GM19193 (cell line): ENCODE data around the gene CA5A.

Experiments
- POLR2A ChIP-seq: IDR thresholded peaks from 4 replicates; pipeline ENCODE4 v1.6.1; 2011; ENCODE audit not compliant: insufficient read depth, insufficient read length; ENCODE audit errors: extremely low read depth

Gene CA5A

DNA sequence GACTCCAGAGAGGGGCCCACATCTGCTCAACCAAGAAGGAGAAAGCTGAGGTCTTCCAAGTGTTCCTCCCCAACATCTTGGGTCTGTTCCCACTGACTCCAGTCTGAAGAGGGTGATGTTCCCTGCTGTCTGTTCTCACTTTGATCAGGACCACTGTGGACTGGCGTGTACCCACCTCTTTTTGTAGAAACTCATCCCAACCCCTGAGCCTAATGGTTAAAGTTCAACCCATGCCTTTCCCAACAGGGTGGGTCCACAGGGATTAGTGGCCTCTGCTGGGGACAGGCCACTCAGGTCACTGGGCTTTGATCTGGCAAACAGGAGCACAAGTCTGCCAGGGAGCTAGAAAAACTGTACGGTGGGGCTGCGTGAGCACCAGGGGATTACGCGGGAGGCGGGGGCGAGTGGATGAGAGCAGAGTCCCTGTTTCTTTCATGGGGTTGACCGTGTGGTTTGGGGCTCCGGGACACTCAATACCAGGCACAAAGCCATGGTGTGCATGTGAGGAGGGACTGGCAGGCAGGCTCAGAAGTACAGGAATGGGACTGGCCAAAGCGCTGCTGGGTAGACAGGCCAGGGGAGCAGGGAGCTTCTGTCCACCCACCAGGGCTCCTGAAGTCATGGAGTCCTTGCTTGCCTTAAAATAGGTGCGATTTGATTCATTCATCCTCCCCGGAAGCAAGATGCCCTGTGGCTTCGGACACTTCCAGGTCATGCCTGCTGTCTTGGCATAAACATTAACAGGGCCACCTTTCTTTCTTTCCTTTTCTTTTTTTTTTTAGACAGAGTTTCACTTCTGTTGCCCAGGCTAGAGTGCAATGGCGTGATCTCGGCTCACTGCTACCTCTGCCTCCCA lies at the start of gene CA5A:
CA5A (minus strand) TSS at position 155 of the 856 bp plus-strand sequence; CDS start at position 76, 79 bp downstream.
- no peak for TF ChIP-seq POLR2A

DNA sequence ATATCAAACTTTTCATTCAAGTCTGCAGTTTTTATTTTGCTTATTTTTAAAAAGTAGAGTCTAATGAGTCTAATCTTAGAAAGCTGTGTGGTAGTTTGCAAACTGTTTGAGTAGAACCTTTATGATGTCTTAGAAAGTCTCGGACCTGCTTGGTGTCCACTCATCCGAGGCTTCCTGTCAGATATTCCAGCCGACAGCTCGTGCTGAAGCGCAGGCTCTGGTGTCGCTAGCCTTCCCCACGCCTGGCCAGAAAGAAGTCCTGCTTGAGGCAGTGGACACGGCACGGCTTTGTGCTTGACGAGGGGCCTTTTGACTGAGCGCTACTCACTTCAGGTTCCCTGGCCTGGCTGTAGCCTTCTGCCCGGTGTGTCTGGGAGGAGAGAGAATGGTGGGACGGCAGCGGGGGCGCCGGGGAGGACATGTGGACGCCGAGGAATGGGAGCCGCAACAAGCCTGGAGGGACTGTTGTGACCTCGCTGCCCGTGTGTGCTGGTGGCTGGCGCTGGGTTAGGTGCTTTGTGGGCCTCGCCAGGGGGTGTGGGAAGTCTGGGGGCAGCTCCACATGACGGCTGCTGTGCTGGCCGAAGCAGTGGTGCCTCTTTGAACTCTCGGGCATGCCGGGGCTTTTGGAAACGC lies 48.4 kb upstream of the CA5A start:
- TF ChIP-seq POLR2A = no peak

DNA sequence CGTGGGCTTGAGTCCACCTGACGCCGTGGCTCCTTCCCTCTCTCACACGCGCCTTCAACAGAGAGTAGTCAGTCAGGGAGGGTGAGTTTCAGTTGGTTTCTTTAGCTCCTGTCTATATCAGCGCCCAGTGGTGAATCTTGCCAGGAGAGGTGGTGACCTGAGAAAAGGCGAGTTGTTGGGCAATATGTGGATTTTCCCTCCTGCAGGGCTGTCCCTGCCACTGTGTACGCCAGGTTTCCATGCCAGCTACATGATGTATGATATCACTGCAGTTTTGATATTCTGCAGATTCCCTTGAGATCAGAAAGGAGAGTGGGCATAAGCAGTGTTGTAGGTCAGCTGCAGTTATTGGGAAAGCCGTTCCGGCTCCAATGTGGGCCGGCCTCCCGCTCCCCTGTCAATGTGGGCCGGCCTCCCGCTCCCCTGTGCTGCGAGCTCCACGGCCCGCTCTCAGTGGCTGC lies 46.3 kb upstream of the CA5A start:
- no peak for TF ChIP-seq POLR2A

DNA sequence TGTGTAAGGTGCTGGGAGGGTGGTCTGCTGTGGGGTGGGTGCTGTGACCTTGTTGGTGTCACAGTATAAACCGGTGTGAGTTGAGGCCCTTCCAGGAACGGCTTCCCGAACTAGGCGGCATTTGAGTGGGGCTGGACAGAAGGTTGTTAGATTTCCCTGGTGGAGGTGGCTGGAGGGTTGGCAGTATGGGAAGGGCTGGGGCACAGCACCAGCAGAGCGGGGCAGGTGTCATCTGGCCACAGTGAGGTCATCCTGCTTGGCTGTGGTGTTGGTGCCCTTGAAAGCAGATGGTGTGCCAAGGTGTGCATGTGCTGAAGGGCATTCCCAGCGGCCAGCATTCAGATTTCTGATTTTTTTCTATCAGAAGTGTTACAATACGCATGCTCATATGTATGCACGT lies 43.0 kb upstream of the CA5A start:
- no peak for TF ChIP-seq POLR2A

GRCh38 chr16:87978127-87978526 lies 41.8 kb upstream of the CA5A start:
- no peak for TF ChIP-seq POLR2A

DNA sequence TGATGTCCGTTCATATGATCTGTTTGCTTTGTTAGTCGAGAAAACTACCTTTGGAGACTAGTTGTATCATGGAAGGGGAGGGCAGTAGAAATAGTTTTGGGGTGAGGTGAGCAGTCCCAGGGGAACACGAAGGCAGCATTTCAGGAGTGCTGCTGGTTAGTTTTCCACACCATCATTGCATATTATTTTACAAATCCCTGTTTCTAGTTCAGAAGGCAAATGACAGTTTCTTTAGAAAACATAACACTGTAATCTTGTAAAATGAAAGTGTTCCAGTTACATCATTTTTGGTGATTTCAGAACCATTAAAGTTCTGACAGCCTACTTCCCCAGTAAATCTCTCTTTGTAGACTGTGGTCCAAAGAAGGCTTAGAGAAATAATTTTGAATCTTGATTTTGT lies 40.3 kb upstream of the CA5A start:
- TF ChIP-seq POLR2A = no peak

GRCh38 chr16:87974178-87974577 lies 37.8 kb upstream of the CA5A start:
- no peak for TF ChIP-seq POLR2A

GRCh38 chr16:87973717-87974116 lies 37.4 kb upstream of the CA5A start:
- no peak for TF ChIP-seq POLR2A

- no peak for TF ChIP-seq POLR2A
Observed at GRCh38 chr16:87971933-87972332, 35.6 kb upstream of the CA5A start.

DNA sequence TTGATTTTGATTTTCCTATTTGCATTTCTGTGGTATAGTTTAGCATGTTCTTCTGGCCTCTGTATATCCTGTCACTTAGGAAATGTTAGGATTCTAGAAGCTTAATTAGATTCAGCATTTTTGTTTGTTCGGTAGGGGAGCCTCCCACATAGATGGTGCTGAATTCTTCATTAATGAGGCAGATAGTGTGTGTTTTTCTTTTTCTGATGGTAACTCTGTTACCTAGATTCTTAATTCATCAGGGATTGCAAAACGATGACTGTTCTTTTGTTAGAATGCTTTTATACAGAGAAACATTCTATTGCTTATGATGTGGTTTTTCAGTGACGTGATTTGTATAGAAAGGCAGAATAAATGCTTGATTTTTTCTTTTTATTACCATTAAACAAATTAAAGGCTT lies 33.9 kb upstream of the CA5A start:
- TF ChIP-seq POLR2A = no peak

- TF ChIP-seq POLR2A = no peak
Observed at GRCh38 chr16:87968541-87968940, 32.2 kb upstream of the CA5A start.

DNA sequence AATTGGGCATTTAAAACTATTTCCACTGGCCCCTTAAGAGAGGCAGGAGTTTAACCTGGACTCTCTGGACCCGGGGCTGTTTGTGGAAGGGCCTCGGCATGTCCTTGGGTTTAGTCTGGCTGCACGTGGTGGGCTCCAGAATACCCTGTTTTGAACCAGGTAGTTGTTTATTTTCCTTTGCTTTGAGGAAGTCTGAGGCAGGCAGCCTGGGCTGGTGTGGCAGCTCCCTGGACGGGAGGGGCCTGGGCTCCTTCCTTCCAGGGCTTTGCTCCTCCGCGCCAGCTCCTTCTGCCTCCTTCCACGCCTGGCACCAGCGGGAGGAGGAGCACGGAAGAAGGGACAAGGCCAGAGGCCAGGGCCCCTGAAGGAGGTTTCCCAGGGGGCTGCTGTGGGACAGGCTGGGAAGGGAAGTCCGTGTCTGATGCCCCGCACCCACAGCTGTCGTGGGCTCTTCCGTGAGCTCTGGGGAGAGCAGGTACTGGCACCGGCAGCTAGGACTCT lies 30.4 kb upstream of the CA5A start:
- TF ChIP-seq POLR2A = no peak

- no peak for TF ChIP-seq POLR2A
Observed at GRCh38 chr16:87966064-87966645, 29.8 kb upstream of the CA5A start.

GRCh38 chr16:87965417-87965816 lies 29.1 kb upstream of the CA5A start:
- TF ChIP-seq POLR2A = no peak

DNA sequence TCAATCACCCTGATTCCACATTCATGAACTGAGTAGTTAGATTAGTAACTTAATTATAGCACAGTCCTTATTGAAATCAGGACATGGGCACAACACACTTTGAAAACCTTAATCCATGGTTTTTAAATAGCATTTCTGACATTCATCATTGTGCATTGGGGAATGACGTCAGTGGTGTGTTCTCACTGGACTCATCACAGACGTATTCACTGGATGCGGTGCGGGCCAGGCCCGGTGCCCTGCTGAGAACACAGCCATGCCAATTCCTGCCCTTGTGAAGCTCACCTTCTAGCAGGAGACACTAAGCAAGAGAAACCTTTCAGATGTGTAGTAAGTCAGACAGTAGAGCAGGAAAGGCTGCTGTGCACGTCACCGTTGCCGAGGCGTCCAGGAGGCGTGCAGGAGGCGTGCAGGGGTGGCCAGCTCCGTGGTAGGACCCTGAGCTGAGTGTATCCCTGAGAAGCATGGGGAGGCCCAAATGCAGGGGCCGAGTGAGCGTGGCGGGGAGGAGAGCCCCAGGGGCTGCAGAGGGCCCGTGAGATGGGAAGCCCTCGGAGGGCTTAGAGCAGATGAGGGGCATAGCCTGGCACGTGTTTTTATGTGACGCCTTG lies 27.8 kb upstream of the CA5A start:
- no peak for TF ChIP-seq POLR2A
